ENCODE data around the gene STXBP5. TPM values are rescaled to one million over a fixed set of nuclear protein-coding genes. Genes with fewer than 3 reads are reported as not detected.

Gene STXBP5
- total and polyA plus RNA-seq, 2 of the 4 experiments (the other 2 are of a cell fraction), result 13.2 to 46.4 TPM

DNA sequence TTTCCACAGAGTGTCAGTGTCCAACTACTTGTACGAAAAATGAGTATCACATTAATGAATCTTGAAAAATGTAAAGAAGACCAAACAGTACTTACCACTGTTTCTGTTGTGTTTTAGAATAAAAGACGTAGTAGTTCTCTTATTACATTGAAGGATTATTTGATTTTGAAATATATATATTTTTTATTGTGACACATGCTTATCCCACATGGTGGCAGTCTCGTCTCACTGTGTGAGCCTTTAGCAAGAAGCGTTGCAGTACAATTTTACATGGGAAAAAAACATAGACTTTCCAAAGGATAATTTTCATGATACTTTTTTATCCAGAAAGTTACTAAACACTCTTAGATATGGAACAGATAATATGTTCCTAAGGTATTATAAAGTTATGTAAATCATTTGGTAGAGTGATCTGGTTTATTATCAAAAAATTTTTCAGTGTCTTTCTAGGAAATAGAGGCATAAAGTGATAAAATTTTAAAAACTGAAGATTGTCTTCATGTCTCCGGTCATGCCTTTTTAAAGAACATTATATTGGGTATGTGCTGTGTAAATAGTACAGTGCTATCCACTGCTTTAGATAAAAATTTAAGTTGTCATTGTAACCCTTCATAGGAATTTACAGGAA, 186.8 kb downstream of the STXBP5 start:
- Histone ChIP-seq H3K36me3 (ENCODE audit: control insufficient read depth, insufficient read depth, low read length) (no peaks in the 10 kb centered on the region; the same call in 1 of the 2 replicates), H4K91ac (ENCODE audit: insufficient read depth, low read depth, low read length) (no peak overlapping the region), H4K20me1 (ENCODE audit: insufficient read depth, low read length) (no peaks in the 10 kb centered on the region), H2BK20ac (ENCODE audit: low read depth, low read length) (no peak overlapping the region), H3K27me3 (ENCODE audit: control insufficient read depth, insufficient read depth, low read length) (no peaks in the 10 kb centered on the region), H3K23ac (ENCODE audit: low read depth, low read length) (no peak overlapping the region), H3K14ac (replicated peaks; ENCODE audit: low read depth, low read length) (no peak overlapping the region), H2AK9ac (replicated peaks; ENCODE audit: low read depth, low read length, poor library complexity) (no peak overlapping the region), H3K4me3 (ENCODE audit: insufficient read depth, low read depth, low read length) (no peak overlapping the region), H4K8ac (ENCODE audit: low read depth in 2 of 2, low read length in 2 of 2) (no peak overlapping the region), H3K56ac (ENCODE audit: extremely low read depth, insufficient read depth, low read length) (no peak overlapping the region), H3K9ac (ENCODE audit: low read depth, low read length) (no peak overlapping the region), H3K79me1 (ENCODE audit: low read depth in 1 of 2, low read length in 2 of 2) (no peaks in the 10 kb centered on the region; a peak in 1 of 4 replicates), H2BK120ac (ENCODE audit: low read depth, low read length) (no peak overlapping the region), H2BK5ac (ENCODE audit: low read depth, low read length, poor library complexity, severe bottlenecking) (no peak overlapping the region), H4K5ac (ENCODE audit: low read depth, low read length) (no peak overlapping the region), H3K9me3 (ENCODE audit: control insufficient read depth, insufficient read depth, low read length) (no peaks in the 10 kb centered on the region), H3K4me1 (ENCODE audit: control insufficient read depth, insufficient read depth, low read length) (peaks cover 3% of the 10 kb centered on the region; the same call in 1 of the 2 replicates), H3K18ac (ENCODE audit: low read depth, low read length) (no peak overlapping the region), H2BK15ac (ENCODE audit: low read depth, low read length) (no peak overlapping the region), H2AFZ (replicated peaks; ENCODE audit: low read length, poor library complexity) (no peak overlapping the region), H3K4me2 (ENCODE audit: low read depth, low read length) (no peak overlapping the region), H3K9me1 (ENCODE audit: insufficient read depth, low read length) (no peaks in the 10 kb centered on the region), H3K27ac (ENCODE audit: insufficient read depth, low read length) (no peak overlapping the region), H2AK5ac (ENCODE audit: low read depth, low read length) (no peak overlapping the region), H3K4ac (ENCODE audit: low read depth, low read length) (no peak overlapping the region)
- ChIA-PET POLR2A (ENCODE audit: unreplicated experiment) (no interaction called here), CTCF (no interaction called here)
- in situ Hi-C loops (cut with MboI; ENCODE audit: low sequenced_read_pairs) (no loop called here), intact Hi-C loops (cut with micrococcal nuclease) (loop anchor here (1.0 to 5.0 kb wide), 2 partner anchors 776 to 1073 kb away; no protein-coding TSS in a partner anchor), dilution Hi-C loops (cut with HindIII; ENCODE audit: low sequenced_read_pairs, unreplicated experiment) (no loop called here)
- peak; percentile 39 for DNase-seq
- ATAC-seq (ENCODE audit: low read depth), result peak; percentile 54; the same call in 1 of the 2 replicates
- TF ChIP-seq POLR2A (IDR thresholded peaks at IDR 0.05; ENCODE audit: low read depth, low read length), result no peak
- TF ChIP-seq, protein P1, sequence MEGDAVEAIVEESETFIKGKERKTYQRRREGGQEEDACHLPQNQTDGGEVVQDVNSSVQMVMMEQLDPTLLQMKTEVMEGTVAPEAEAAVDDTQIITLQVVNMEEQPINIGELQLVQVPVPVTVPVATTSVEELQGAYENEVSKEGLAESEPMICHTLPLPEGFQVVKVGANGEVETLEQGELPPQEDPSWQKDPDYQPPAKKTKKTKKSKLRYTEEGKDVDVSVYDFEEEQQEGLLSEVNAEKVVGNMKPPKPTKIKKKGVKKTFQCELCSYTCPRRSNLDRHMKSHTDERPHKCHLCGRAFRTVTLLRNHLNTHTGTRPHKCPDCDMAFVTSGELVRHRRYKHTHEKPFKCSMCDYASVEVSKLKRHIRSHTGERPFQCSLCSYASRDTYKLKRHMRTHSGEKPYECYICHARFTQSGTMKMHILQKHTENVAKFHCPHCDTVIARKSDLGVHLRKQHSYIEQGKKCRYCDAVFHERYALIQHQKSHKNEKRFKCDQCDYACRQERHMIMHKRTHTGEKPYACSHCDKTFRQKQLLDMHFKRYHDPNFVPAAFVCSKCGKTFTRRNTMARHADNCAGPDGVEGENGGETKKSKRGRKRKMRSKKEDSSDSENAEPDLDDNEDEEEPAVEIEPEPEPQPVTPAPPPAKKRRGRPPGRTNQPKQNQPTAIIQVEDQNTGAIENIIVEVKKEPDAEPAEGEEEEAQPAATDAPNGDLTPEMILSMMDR (conservative IDR thresholded peaks at IDR 0.05; ENCODE audit: low read depth, low read length), result peak; percentile 52
- no peak for TF ChIP-seq MAFK (IDR thresholded peaks at IDR 0.05; ENCODE audit: low read depth, low read length)
- TF ChIP-seq RAD21 (IDR thresholded peaks at IDR 0.05; ENCODE audit: low read length), result peak; percentile 57
- WGBS, 2 experiments (ENCODE audit: extremely low coverage in 2 of 2, insufficient read length in 1 of 2), result 83% methylated on average over 1 of the region's 5 CpGs; no CpG with 5 or more reads in 1 of the 2 experiments
- BruUV-seq (replicated peaks), result no TSS peak

Measured in IMR-90 (cell line).